B cell (primary cell): ENCODE measurements around the gene ACSL1. TPM values are rescaled to one million over a fixed set of nuclear protein-coding genes. Genes with fewer than 3 reads are reported as not detected.

Source experiments
- ATAC-seq: fragments of 200-7000 bp; cut with Tn5 transposase; one replicate; pipeline ENCODE4 v1.10.0; 2021; ENCODE audit warnings: low read depth, mild to moderate bottlenecking, moderate number of reproducible peaks, moderate library complexity
- CTCF ChIA-PET: fragments of 350-600 bp; sonication (Branson Sonifier 250); formaldehyde crosslinking; loops from one replicate; lab custom pipeline; 2021; ENCODE audit warnings: antibody characterized with exemption, inconsistent platforms; lab: Charles Lee
- POLR2A ChIA-PET: fragments of 350-600 bp; sonication (Branson Sonifier 250); formaldehyde crosslinking; loops from one replicate; lab custom pipeline; 2021; ENCODE audit warnings: antibody characterized with exemption; lab: Charles Lee
- DNase-seq: peaks from one replicate; pipeline ENCODE4 v3.0.0; 2013
- H2AFZ ChIP-seq: 2 replicates; pipeline ENCODE4 v1.6.1; 2012; ENCODE audit warnings: mild to moderate bottlenecking, low read depth, low read length; ENCODE audit not compliant: insufficient read depth, poor library complexity, severe bottlenecking
- H3K27ac ChIP-seq, 2 donors: 1 replicate in 1 of 2; 2 replicates in 1 of 2; pipeline ENCODE4 v1.5.1; 2012 to 2013; ENCODE audit warnings: low read length in 2 of 2, mild to moderate bottlenecking in 2 of 2, moderate library complexity in 1 of 2
- H3K27me3 ChIP-seq, 4 experiments: fragments of 200-600 bp in 1 of 4; sonication (generic) in 1 of 4; replicated peaks in 1 of 4; 1 replicate in 2 of 4; 2 replicates in 2 of 4; pipeline versions ENCODE4 v1.6.1 to v1.7.0; 2013 to 2016; ENCODE audit warnings: low read length in 3 of 4, mild to moderate bottlenecking in 2 of 4, mixed read lengths in 1 of 4, moderate library complexity in 1 of 4; ENCODE audit not compliant: insufficient read depth in 4 of 4, control insufficient read depth in 3 of 4; ENCODE audit errors: control extremely low read depth in 1 of 4
- H3K36me3 ChIP-seq, 2 experiments: replicated peaks in 1 of 2; 1 replicate in 1 of 2; 2 replicates in 1 of 2; pipeline versions ENCODE4 v1.6.1 to v1.7.1; 2013; ENCODE audit warnings: low read length in 1 of 2; ENCODE audit not compliant: insufficient read depth in 2 of 2, control insufficient read depth in 1 of 2; ENCODE audit errors: control extremely low read depth in 1 of 2, extremely low read depth in 1 of 2
- H3K4me1 ChIP-seq, 2 donors: fragments of 200-600 bp in 1 of 2; sonication (generic) in 1 of 2; 1 replicate in 1 of 2; 2 replicates in 1 of 2; pipeline versions ENCODE4 v1.5.1 to v1.6.1; 2013 to 2017; ENCODE audit warnings: low read length in 2 of 2; ENCODE audit not compliant: control insufficient read depth in 2 of 2, insufficient read depth in 2 of 2
- H3K4me2 ChIP-seq: replicated peaks from 2 replicates; pipeline ENCODE3; 2012; ENCODE audit warnings: mild to moderate bottlenecking, low read depth, low read length; ENCODE audit not compliant: poor library complexity, severe bottlenecking
- H3K4me3 ChIP-seq, 5 experiments: fragments of 200-600 bp in 1 of 5; sonication (generic) in 1 of 5; 1 replicate in 3 of 5; 2 replicates in 2 of 5; pipeline versions ENCODE4 v1.5.1 to v1.7.0; 2011 to 2016; ENCODE audit warnings: low read length in 4 of 5, mild to moderate bottlenecking in 4 of 5, low read depth in 2 of 5, control low read depth in 1 of 5, moderate library complexity in 1 of 5; ENCODE audit not compliant: insufficient read depth in 1 of 5; ENCODE audit errors: control extremely low read depth in 1 of 5, extremely low read depth in 1 of 5
- H3K79me2 ChIP-seq: fragments of 200-600 bp; sonication (generic); one replicate; pipeline ENCODE4 v1.6.0; 2016; ENCODE audit warnings: low read length; ENCODE audit not compliant: control insufficient read depth, insufficient read depth
- H3K9ac ChIP-seq: fragments of 200-600 bp; sonication (generic); 2 replicates; pipeline ENCODE4 v1.6.1; 2017; ENCODE audit warnings: mild to moderate bottlenecking, low read length, moderate library complexity
- H3K9me3 ChIP-seq, 3 donors: one replicate each; pipeline versions ENCODE4 v1.6.1 to v1.7.1; 2013; ENCODE audit warnings: low read length in 2 of 3; ENCODE audit not compliant: control insufficient read depth in 2 of 3, insufficient read depth in 1 of 3; ENCODE audit errors: control extremely low read depth in 1 of 3
- H4K20me1 ChIP-seq: 2 replicates; pipeline ENCODE4 v1.6.0; 2012; ENCODE audit warnings: mild to moderate bottlenecking, low read length; ENCODE audit not compliant: insufficient read depth, control insufficient read depth, poor library complexity, severe bottlenecking
- H3K27ac Mint-ChIP-seq: one replicate; pipeline ENCODE4 v1.8.0; 2021; ENCODE audit warnings: mixed read lengths
- H3K27me3 Mint-ChIP-seq: one replicate; pipeline ENCODE4 v1.8.0; 2021; ENCODE audit warnings: mixed read lengths
- H3K4me1 Mint-ChIP-seq: one replicate; pipeline ENCODE4 v1.8.0; 2021; ENCODE audit warnings: mixed read lengths
- H3K4me3 Mint-ChIP-seq: one replicate; pipeline ENCODE4 v1.8.0; 2021; ENCODE audit warnings: mixed read lengths
- H3K9me3 Mint-ChIP-seq: one replicate; pipeline ENCODE4 v1.8.0; 2022; ENCODE audit warnings: mixed read lengths; ENCODE audit not compliant: insufficient read depth
- EZH2 ChIP-seq: IDR thresholded peaks from 2 replicates; pipeline ENCODE4 v1.6.1; 2012; ENCODE audit warnings: borderline replicate concordance, low read depth, mild to moderate bottlenecking, moderate library complexity, low read length; ENCODE audit not compliant: insufficient read depth, poor library complexity, severe bottlenecking
- WGBS: methylation state at CpG from one replicate; pipeline ENCODE4 v1.1.5; 2013; ENCODE audit warnings: missing lambda C conversion rate; ENCODE audit not compliant: insufficient coverage; 5-methylcytosine and 5-hydroxymethylcytosine counted together
- intact Hi-C: fragments of 100-400 bp; cut with micrococcal nuclease; formaldehyde crosslinking; loops from one replicate; pipeline ENCODE4 v1.10.0; 2022
- polyA plus RNA-seq: library from polyadenylated mRNA; depleted of rRNA; stranded (reverse); fragments of >200 nt; gene quantifications from 2 replicates; pipeline ENCODE4 v1.2.3, GENCODE V29; 2012
- total RNA-seq, 2 donors: library from RNA; stranded (reverse); fragments of 120-200 nt in 1 of 2; gene quantifications; 1 replicate in 1 of 2; 2 replicates in 1 of 2; pipeline versions ENCODE4 v1.2.3 to v1.2.4, GENCODE V29; 2013 to 2022
- TF ChIP-seq, protein P1 (sequence below): fragments of 200-600 bp; IDR thresholded peaks from one replicate; pipeline ENCODE4 v1.8.0; 2022; ENCODE audit warnings: antibody characterized with exemption, mild to moderate bottlenecking

Gene ACSL1
- total and polyA plus RNA-seq, 2 donors (not counting 1 experiment from before 2014, with no cell fraction given), result 6.6 to 31.8 TPM

DNA sequence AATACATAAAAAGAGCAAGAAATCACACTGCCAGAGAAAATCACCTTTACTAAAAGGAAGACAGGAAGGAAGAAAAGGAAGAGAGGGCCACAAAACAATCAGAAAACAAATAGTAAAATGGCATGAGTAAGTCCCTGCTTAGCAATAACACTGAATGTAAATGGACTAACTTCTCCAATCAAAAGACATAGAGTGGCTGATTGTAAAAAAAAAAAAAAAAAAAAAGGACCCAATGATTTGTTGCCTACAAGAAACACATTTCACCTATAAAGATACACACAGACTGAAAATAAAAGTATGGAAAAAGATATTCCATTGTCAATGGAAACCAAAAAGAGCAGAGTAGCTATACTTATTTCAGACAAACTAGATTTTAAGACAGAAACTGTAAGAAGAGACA, 104.5 kb downstream of the ACSL1 start:
- H3K36me3 ChIP-seq, result peaks cover 0 to 2% of the 10 kb centered on the region in 2 experiments
- H3K4me1 ChIP-seq, result peaks cover 0 to 7% of the 10 kb centered on the region in 2 donors
- no peaks in the 10 kb centered on the region for H3K27me3 Mint-ChIP-seq
- intact Hi-C loops, result no loop called here
- H3K4me2 ChIP-seq, result no peak overlapping the region
- H3K27ac Mint-ChIP-seq, result no peak overlapping the region
- peaks cover 18% of the 10 kb centered on the region for H3K4me1 Mint-ChIP-seq
- H2AFZ ChIP-seq, result no peak overlapping the region
- no peak for ATAC-seq
- ChIA-PET POLR2A (no interaction called here), CTCF (no interaction called here)
- no peaks in the 10 kb centered on the region for H4K20me1 ChIP-seq
- H3K79me2 ChIP-seq, result peaks cover 4% of the 10 kb centered on the region
- H3K9ac ChIP-seq, result no peak overlapping the region
- H3K4me3 Mint-ChIP-seq, result no peak overlapping the region
- H3K9me3 Mint-ChIP-seq, result peaks cover 6% of the 10 kb centered on the region
- no peak for DNase-seq
- H3K9me3 ChIP-seq, result peaks cover 0 to 5% (median 4%) of the 10 kb centered on the region in 3 donors
- H3K27me3 ChIP-seq, result no peaks in the 10 kb centered on the region
- TF ChIP-seq, protein P1, sequence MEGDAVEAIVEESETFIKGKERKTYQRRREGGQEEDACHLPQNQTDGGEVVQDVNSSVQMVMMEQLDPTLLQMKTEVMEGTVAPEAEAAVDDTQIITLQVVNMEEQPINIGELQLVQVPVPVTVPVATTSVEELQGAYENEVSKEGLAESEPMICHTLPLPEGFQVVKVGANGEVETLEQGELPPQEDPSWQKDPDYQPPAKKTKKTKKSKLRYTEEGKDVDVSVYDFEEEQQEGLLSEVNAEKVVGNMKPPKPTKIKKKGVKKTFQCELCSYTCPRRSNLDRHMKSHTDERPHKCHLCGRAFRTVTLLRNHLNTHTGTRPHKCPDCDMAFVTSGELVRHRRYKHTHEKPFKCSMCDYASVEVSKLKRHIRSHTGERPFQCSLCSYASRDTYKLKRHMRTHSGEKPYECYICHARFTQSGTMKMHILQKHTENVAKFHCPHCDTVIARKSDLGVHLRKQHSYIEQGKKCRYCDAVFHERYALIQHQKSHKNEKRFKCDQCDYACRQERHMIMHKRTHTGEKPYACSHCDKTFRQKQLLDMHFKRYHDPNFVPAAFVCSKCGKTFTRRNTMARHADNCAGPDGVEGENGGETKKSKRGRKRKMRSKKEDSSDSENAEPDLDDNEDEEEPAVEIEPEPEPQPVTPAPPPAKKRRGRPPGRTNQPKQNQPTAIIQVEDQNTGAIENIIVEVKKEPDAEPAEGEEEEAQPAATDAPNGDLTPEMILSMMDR, result no peak
- no peak overlapping the region for H3K4me3 ChIP-seq
- H3K27ac ChIP-seq, result no peak overlapping the region

DNA sequence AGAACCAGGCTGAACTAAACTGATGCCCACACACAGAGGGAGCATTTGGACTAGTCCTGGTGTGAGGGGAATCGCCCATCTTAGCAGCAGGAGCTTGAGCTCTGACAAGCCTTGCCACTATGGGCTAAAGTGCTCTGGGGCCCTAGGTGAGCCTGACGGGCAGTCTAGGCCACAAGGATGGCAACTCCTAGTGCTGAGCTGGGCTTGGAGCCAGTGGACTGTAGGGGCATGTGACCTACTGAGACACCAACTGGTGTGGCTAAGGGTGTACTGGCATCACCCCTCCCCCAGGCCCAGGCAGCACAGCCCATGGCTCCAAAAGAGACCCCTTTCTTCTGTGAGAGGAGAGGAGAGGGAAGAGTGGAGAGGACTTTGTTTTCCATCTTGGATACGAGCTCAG, 106.4 kb downstream of the ACSL1 start:
- H3K27ac Mint-ChIP-seq, result no peak overlapping the region
- no peak overlapping the region for H3K4me3 ChIP-seq
- no peaks in the 10 kb centered on the region for H3K36me3 ChIP-seq
- no peak overlapping the region for H3K9ac ChIP-seq
- H3K4me3 Mint-ChIP-seq, result no peak overlapping the region
- no peak overlapping the region for H2AFZ ChIP-seq
- ChIA-PET POLR2A (no interaction called here), CTCF (no interaction called here)
- ATAC-seq, result no peak
- H3K27me3 ChIP-seq, result no peaks in the 10 kb centered on the region
- H3K9me3 Mint-ChIP-seq, result peaks cover 6% of the 10 kb centered on the region
- H3K27ac ChIP-seq, result no peak overlapping the region
- no peaks in the 10 kb centered on the region for H4K20me1 ChIP-seq
- intact Hi-C loops, result no loop called here
- no peaks in the 10 kb centered on the region for H3K27me3 Mint-ChIP-seq
- peaks cover 13% of the 10 kb centered on the region for H3K4me1 Mint-ChIP-seq
- DNase-seq, result no peak
- TF ChIP-seq EZH2, result no peak
- TF ChIP-seq, protein P1, result no peak
- H3K4me2 ChIP-seq, result no peak overlapping the region
- peaks cover 0 to 5% (median 4%) of the 10 kb centered on the region in 3 donors for H3K9me3 ChIP-seq
- no peaks in the 10 kb centered on the region for H3K4me1 ChIP-seq
- peaks cover 4% of the 10 kb centered on the region for H3K79me2 ChIP-seq
- 92% methylated on average over 1 of the region's 3 CpGs for WGBS
